ENCODE results near the gene ARL8A. TPM values are rescaled to one million over a fixed set of nuclear protein-coding genes. Genes with fewer than 3 reads are reported as not detected.

The ARL8A gene
- total RNA-seq, 6 experiments from 2014 or later: 23.1 to 57.7 (median 36.1) TPM

DNA sequence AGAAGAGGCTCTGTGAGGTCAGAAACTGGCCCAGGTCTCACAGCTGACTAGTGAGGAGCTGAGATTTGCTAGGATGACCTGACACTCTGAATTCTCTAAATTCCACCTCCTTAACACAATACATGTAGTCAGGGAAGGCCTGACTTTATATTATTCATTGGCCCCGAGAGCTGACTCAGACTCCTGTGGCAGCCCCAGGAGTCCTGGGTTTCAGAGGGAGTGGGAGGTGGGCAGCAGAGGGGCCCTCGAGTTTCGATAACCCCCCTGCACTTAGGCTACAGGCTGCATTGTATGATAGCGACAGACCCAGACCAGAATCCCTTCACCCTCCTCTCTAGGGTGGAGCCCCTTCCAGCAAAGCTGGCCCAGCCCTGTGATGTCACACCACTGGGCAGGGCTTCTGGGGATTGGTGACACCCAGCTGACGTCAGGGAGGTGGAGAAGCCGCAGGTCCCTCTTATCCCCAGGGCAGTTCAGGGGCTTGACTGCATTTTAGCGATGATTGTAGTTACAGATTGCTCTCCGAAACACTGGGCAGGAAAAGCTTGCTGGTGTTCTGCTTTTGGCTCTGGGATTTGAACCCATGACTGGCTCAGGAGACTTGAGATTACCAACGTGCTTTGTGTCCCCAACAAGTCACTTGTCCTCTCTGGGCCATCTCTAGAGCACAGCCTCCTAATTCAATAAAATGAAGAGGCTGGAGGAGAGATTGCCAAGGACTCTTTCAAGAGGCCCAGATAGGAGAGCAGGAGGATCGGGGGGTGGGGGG, 38.8 kb downstream of the ARL8A start:
- intact Hi-C loops (cut with DNase I): loop anchor here in 1 of 2 donors (5.0 kb wide), 1 partner anchor 88 kb away; no protein-coding TSS in a partner anchor
- ATAC-seq (no peak), DNase-seq (no peak)
- Histone ChIP-seq H3K36me3 (no peaks in the 10 kb centered on the region), H3K27me3 (no peaks in the 10 kb centered on the region), H3K9me3 (no peaks in the 10 kb centered on the region), H3K4me3 (no peak overlapping the region), H3K4me1 (peaks cover 0 to 29% (median 12%) of the 10 kb centered on the region in 4 donors), H3K27ac (no peak overlapping the region)
- WGBS (ENCODE audit: insufficient coverage, low coverage, low lambda C conversion rate, missing lambda C conversion rate): 56% methylated on average over 8 of the region's 10 CpGs
- TF ChIP-seq POLR2A (IDR thresholded peaks at IDR 0.05): no peak
- TF ChIP-seq, protein P1, sequence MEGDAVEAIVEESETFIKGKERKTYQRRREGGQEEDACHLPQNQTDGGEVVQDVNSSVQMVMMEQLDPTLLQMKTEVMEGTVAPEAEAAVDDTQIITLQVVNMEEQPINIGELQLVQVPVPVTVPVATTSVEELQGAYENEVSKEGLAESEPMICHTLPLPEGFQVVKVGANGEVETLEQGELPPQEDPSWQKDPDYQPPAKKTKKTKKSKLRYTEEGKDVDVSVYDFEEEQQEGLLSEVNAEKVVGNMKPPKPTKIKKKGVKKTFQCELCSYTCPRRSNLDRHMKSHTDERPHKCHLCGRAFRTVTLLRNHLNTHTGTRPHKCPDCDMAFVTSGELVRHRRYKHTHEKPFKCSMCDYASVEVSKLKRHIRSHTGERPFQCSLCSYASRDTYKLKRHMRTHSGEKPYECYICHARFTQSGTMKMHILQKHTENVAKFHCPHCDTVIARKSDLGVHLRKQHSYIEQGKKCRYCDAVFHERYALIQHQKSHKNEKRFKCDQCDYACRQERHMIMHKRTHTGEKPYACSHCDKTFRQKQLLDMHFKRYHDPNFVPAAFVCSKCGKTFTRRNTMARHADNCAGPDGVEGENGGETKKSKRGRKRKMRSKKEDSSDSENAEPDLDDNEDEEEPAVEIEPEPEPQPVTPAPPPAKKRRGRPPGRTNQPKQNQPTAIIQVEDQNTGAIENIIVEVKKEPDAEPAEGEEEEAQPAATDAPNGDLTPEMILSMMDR (IDR thresholded peaks at IDR 0.05): no peak

DNA sequence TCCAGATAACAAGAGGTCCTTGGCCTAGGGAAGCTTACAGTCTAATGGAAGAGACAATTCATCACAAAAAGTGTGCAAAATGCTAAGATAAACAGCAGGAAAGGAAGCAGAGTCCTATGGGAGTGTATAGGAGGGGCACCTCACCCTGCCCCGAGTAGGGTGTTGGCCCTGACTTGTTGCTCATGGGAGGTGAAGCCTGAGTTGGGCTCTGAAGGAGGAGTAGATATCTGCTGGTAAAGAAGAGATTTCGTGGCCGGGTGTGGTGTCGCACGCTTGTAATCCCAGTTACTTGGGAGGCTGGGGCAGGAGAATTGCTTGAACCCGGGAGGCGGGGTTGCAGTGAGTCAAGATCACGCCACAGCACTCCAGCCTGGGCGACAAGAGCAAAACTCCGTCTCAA, 40.5 kb downstream of the ARL8A start:
- no peak for DNase-seq
- no peak for TF ChIP-seq POLR2A (IDR thresholded peaks at IDR 0.05)
- TF ChIP-seq, protein P1 (IDR thresholded peaks at IDR 0.05): no peak
- peaks cover 0 to 26% (median 12%) of the 10 kb centered on the region in 4 donors for H3K4me1 ChIP-seq
- 87% methylated on average over 5 of the region's 10 CpGs for WGBS (ENCODE audit: insufficient coverage, low coverage, low lambda C conversion rate, missing lambda C conversion rate)
- no peak overlapping the region for H3K27ac ChIP-seq
- intact Hi-C loops (cut with DNase I): no loop called here
- no peaks in the 10 kb centered on the region for H3K36me3 ChIP-seq
- no peak for ATAC-seq
- H3K9me3 ChIP-seq: no peaks in the 10 kb centered on the region
- no peaks in the 10 kb centered on the region for H3K27me3 ChIP-seq
- H3K4me3 ChIP-seq: no peak overlapping the region

DNA sequence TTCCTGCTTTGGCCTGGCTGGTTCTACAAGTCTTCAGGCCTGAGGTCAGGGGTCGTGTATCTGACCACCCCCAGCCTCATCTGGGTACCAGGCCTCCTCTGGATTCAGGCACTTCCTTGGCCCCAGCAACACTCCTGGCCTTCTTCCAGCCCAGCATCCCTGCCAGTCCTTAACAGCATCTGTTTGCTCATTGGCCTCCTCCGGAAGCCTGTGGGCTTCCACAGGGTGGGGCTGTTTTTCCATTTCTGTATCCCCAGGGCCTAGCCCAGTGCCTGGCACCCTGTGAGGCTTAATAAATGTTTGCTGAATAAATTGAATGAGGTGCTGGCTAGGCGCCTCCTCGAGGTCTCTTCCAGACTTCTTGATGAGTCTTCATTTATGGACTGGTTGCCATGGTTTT, 43.4 kb downstream of the ARL8A start:
- 55% methylated on average over 4 of the region's 4 CpGs for WGBS (ENCODE audit: insufficient coverage, low coverage, low lambda C conversion rate, missing lambda C conversion rate)
- Histone ChIP-seq H3K36me3 (no peaks in the 10 kb centered on the region), H3K4me3 (no peak overlapping the region), H3K4me1 (no peaks in the 10 kb centered on the region), H3K27me3 (no peaks in the 10 kb centered on the region), H3K9me3 (no peaks in the 10 kb centered on the region), H3K27ac (no peak overlapping the region)
- intact Hi-C loops (cut with DNase I): no loop called here
- DNase-seq (no peak), ATAC-seq (peak in 1 of 4 donors; percentile 20)
- TF ChIP-seq, protein P1 (IDR thresholded peaks at IDR 0.05): no peak
- no peak for TF ChIP-seq POLR2A (IDR thresholded peaks at IDR 0.05)

DNA sequence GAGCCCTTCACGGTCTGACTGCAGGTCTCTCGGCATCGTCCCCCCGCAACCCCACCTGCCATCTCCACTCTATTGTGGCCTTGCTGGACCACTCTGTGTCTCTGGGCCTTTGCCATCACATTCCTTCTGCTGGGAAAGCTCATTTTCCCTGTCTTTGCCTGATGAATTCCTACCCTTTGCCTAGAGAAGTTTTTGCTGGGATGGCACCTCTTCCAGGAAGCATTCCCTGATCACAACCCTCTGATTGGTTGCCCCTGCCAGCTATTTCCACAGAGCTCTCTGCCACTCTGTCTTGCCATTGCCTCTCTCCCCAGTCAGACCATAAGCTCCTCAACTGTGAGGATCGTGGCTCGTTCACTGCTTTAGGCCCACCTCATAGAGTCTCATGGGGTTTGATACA, 50.7 kb downstream of the ARL8A start:
- Histone ChIP-seq H3K36me3 (no peaks in the 10 kb centered on the region), H3K27ac (no peak overlapping the region), H3K9me3 (no peaks in the 10 kb centered on the region), H3K27me3 (no peaks in the 10 kb centered on the region), H3K4me3 (no peak overlapping the region), H3K4me1 (no peaks in the 10 kb centered on the region)
- 100% methylated on average over 4 of the region's 6 CpGs for WGBS (ENCODE audit: insufficient coverage, low coverage, low lambda C conversion rate, missing lambda C conversion rate)
- ATAC-seq: no peak
- intact Hi-C loops (cut with DNase I): no loop called here
- TF ChIP-seq, protein P1 (IDR thresholded peaks at IDR 0.05): no peak
- no peak for TF ChIP-seq POLR2A (IDR thresholded peaks at IDR 0.05)
- DNase-seq: no peak

All from right lobe of liver (tissue), 6 donors.